Suppressor macrophage treated with lipopolysaccharide for 1 hour (primary cell): ENCODE results near the gene SERINC5.
"Not testable (repeated sequence)": the region's sequence is repeated elsewhere in the genome, so short reads cannot be mapped to it uniquely, and the experiment has no call there.

ENCODE experiments used
- DNase-seq, 3 donors: peaks; one replicate each; pipeline ENCODE4 v3.0.0-alpha.2; 2020 to 2022

The SERINC5 gene

GRCh38 chr5:80127116-80127552, 128.7 kb downstream of the SERINC5 start:
- DNase-seq, result peak; percentile 82 to 89 (median 85)

GRCh38 chr5:80125962-80126480, 129.8 kb downstream of the SERINC5 start:
- DNase-seq, result peak; percentile 85 to 99 (median 98)

- peak; percentile 56 to 83 (median 72) for DNase-seq
These were observed 130.6 kb downstream of the SERINC5 start for GRCh38 chr5:80125022-80125961.

GRCh38 chr5:80124121-80124918, 131.5 kb downstream of the SERINC5 start:
- no peak for DNase-seq

- peak; percentile 90 to 98 (median 96) for DNase-seq
These were observed 133.3 kb downstream of the SERINC5 start for GRCh38 chr5:80122579-80122978.

- no peak for DNase-seq
These were observed 136.5 kb downstream of the SERINC5 start for GRCh38 chr5:80119372-80119771.

GRCh38 chr5:80117446-80117845, 138.4 kb downstream of the SERINC5 start:
- DNase-seq, result no peak

- no peak for DNase-seq
These were observed 139.4 kb downstream of the SERINC5 start for GRCh38 chr5:80116465-80116864.

GRCh38 chr5:80116000-80116399, 139.8 kb downstream of the SERINC5 start:
- no peak for DNase-seq

- peak; percentile 40 to 69 (median 58) for DNase-seq
These were observed 141.0 kb downstream of the SERINC5 start for GRCh38 chr5:80114860-80115259.

- DNase-seq, result not testable (repeated sequence)
These were observed 144.4 kb downstream of the SERINC5 start for GRCh38 chr5:80111376-80111990.

GRCh38 chr5:80109646-80110478, 146.0 kb downstream of the SERINC5 start:
- no peak for DNase-seq

GRCh38 chr5:80106916-80107315, 148.9 kb downstream of the SERINC5 start:
- no peak for DNase-seq

GRCh38 chr5:80105698-80106439, 150.0 kb downstream of the SERINC5 start:
- DNase-seq, result no peak

GRCh38 chr5:80103371-80103770, 152.5 kb downstream of the SERINC5 start:
- DNase-seq, result peak in 2 of 3 donors; percentile 30 to 39

- no peak for DNase-seq
These were observed 153.9 kb downstream of the SERINC5 start for GRCh38 chr5:80101993-80102392.

GRCh38 chr5:80097451-80097850, 158.4 kb downstream of the SERINC5 start:
- no peak for DNase-seq

- no peak for DNase-seq
These were observed 161.6 kb downstream of the SERINC5 start for GRCh38 chr5:80094236-80094738.

- no peak for DNase-seq
These were observed 162.1 kb downstream of the SERINC5 start for GRCh38 chr5:80093796-80094195.

- no peak for DNase-seq
These were observed 163.3 kb downstream of the SERINC5 start for GRCh38 chr5:80092486-80093107.
